HL-60 (cell line): ENCODE measurements around the gene RERE.

Experiments
- TF ChIP-seq, protein P1 (sequence below): IDR thresholded peaks from one replicate; pipeline ENCODE4 v1.5.1; 2011; ENCODE audit warnings: low read length, control low read depth, inconsistent platforms; ENCODE audit not compliant: insufficient read depth
- TF ChIP-seq, protein P2 (sequence below): IDR thresholded peaks from 2 replicates; pipeline ENCODE4 v1.6.1; 2012; ENCODE audit warnings: low read depth; ENCODE audit not compliant: insufficient replicate concordance

DNA sequence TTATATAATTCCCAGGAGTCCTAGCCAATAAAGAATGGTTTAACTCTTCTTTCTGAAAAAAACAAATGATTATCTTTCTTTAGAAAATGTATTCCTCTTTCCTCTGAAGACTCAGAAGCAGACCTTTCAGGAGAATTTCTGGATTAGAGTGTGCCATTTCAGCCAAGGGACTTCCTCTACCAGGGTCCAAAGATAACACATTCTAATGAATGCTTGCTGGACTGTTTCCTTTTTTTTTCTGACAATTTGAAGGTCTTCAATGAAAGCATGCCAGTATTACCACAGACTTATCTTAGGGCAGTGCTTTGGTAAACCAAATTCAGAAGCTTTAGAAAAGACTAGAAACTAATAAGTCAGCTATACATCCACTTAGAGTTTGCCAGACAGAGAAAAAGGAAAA lies 80.5 kb downstream of the RERE start:
- TF ChIP-seq, protein P1, sequence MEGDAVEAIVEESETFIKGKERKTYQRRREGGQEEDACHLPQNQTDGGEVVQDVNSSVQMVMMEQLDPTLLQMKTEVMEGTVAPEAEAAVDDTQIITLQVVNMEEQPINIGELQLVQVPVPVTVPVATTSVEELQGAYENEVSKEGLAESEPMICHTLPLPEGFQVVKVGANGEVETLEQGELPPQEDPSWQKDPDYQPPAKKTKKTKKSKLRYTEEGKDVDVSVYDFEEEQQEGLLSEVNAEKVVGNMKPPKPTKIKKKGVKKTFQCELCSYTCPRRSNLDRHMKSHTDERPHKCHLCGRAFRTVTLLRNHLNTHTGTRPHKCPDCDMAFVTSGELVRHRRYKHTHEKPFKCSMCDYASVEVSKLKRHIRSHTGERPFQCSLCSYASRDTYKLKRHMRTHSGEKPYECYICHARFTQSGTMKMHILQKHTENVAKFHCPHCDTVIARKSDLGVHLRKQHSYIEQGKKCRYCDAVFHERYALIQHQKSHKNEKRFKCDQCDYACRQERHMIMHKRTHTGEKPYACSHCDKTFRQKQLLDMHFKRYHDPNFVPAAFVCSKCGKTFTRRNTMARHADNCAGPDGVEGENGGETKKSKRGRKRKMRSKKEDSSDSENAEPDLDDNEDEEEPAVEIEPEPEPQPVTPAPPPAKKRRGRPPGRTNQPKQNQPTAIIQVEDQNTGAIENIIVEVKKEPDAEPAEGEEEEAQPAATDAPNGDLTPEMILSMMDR, result no peak
- TF ChIP-seq, protein P2, sequence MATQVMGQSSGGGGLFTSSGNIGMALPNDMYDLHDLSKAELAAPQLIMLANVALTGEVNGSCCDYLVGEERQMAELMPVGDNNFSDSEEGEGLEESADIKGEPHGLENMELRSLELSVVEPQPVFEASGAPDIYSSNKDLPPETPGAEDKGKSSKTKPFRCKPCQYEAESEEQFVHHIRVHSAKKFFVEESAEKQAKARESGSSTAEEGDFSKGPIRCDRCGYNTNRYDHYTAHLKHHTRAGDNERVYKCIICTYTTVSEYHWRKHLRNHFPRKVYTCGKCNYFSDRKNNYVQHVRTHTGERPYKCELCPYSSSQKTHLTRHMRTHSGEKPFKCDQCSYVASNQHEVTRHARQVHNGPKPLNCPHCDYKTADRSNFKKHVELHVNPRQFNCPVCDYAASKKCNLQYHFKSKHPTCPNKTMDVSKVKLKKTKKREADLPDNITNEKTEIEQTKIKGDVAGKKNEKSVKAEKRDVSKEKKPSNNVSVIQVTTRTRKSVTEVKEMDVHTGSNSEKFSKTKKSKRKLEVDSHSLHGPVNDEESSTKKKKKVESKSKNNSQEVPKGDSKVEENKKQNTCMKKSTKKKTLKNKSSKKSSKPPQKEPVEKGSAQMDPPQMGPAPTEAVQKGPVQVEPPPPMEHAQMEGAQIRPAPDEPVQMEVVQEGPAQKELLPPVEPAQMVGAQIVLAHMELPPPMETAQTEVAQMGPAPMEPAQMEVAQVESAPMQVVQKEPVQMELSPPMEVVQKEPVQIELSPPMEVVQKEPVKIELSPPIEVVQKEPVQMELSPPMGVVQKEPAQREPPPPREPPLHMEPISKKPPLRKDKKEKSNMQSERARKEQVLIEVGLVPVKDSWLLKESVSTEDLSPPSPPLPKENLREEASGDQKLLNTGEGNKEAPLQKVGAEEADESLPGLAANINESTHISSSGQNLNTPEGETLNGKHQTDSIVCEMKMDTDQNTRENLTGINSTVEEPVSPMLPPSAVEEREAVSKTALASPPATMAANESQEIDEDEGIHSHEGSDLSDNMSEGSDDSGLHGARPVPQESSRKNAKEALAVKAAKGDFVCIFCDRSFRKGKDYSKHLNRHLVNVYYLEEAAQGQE, result no peak
